Osteocyte (in vitro differentiated cells): ENCODE measurements around the gene SH2D4B. TPM values are rescaled to one million over a fixed set of nuclear protein-coding genes. Genes with fewer than 3 reads are reported as not detected.
"Not testable (repeated sequence)": the region's sequence is repeated elsewhere in the genome, so short reads cannot be mapped to it uniquely, and the experiment has no call there.

Experiments
- DNase-seq: peaks from one replicate; pipeline ENCODE4 v3.0.0; 2021; ENCODE audit warnings: mixed read lengths; ENCODE audit not compliant: unreplicated experiment; ENCODE audit errors: extremely low spot score
- H3K27ac Mint-ChIP-seq: one replicate; pipeline ENCODE4 v1.8.0; 2021; ENCODE audit warnings: mild to moderate bottlenecking, mixed read lengths; ENCODE audit not compliant: unreplicated experiment
- H3K27me3 Mint-ChIP-seq: one replicate; pipeline ENCODE4 v1.8.0; 2021; ENCODE audit warnings: mixed read lengths; ENCODE audit not compliant: unreplicated experiment
- H3K36me3 Mint-ChIP-seq: one replicate; pipeline ENCODE4 v1.8.0; 2021; ENCODE audit warnings: mixed read lengths; ENCODE audit not compliant: unreplicated experiment
- H3K4me1 Mint-ChIP-seq: one replicate; pipeline ENCODE4 v1.8.0; 2021; ENCODE audit warnings: mixed read lengths; ENCODE audit not compliant: unreplicated experiment
- H3K4me3 Mint-ChIP-seq: one replicate; pipeline ENCODE4 v1.8.0; 2021; ENCODE audit warnings: mild to moderate bottlenecking, moderate library complexity, mixed read lengths; ENCODE audit not compliant: unreplicated experiment
- H3K9me3 Mint-ChIP-seq: one replicate; pipeline ENCODE4 v1.8.0; 2021; ENCODE audit warnings: mixed read lengths; ENCODE audit not compliant: unreplicated experiment
- CTCF ChIP-seq: fragments of 200-600 bp; sonication (generic); IDR thresholded peaks from 2 replicates; pipeline ENCODE4 v1.5.0; 2021; ENCODE audit warnings: antibody characterized with exemption, mild to moderate bottlenecking, moderate library complexity
- total RNA-seq: library from RNA; stranded (reverse); gene quantifications from 2 replicates; pipeline ENCODE4 v1.2.1, GENCODE V29; 2021

Gene SH2D4B
- total RNA-seq, 1 donor from 2014 or later = not detected

DNA sequence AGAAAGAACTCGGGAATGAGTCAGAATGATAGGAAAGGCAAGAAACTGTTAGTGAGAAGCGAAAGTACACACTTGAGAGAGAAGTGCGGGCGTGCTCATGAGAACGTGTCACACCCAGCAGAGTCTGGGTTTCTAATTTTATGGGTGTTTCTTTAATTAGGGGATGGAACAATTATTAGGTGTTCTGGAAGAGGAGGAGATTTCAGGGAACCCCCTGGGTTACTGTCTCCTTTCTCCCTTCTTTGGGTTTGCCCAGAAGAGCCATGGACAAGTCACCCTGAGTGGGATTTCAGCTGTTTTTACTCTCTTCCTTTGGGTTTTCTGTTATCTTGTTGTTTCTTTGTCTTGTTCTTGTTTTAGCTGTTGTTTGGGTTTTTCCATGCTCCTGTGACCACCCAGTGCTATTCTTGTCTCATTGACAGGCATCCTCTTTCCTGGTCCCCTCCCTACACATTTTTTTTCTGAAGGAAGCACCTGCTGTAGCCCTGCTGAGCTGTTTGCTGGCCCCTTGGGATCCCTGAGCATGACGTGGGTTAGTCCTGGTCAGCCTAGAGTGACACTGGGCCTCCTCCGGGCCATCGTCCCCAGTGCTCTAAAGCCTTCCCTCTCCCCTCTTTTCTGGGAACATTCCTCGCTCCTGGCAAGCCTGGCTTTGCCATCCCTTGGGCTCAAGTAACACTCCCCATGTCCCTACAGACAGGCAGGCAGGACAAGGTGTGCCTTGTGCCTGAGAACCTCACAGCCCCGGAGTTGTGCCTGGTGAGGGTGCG, 3.5 kb downstream of the SH2D4B start:
- H3K4me3 Mint-ChIP-seq = no peak overlapping the region
- no peak overlapping the region for H3K27ac Mint-ChIP-seq
- H3K36me3 Mint-ChIP-seq = no peaks in the 10 kb centered on the region
- H3K9me3 Mint-ChIP-seq = no peaks in the 10 kb centered on the region
- peak; percentile 64 for DNase-seq
- peaks cover 2% of the 10 kb centered on the region for H3K4me1 Mint-ChIP-seq
- no peak for TF ChIP-seq CTCF
- peaks cover 13% of the 10 kb centered on the region for H3K27me3 Mint-ChIP-seq

GRCh38 chr10:80542053-80542452, 4.4 kb downstream of the SH2D4B start:
- H3K4me3 Mint-ChIP-seq = no peak overlapping the region
- peak; percentile 57 for DNase-seq
- no peaks in the 10 kb centered on the region for H3K36me3 Mint-ChIP-seq
- H3K27me3 Mint-ChIP-seq = peaks cover 13% of the 10 kb centered on the region
- no peaks in the 10 kb centered on the region for H3K9me3 Mint-ChIP-seq
- no peak for TF ChIP-seq CTCF
- H3K4me1 Mint-ChIP-seq = peaks cover 2% of the 10 kb centered on the region
- H3K27ac Mint-ChIP-seq = no peak overlapping the region

DNA sequence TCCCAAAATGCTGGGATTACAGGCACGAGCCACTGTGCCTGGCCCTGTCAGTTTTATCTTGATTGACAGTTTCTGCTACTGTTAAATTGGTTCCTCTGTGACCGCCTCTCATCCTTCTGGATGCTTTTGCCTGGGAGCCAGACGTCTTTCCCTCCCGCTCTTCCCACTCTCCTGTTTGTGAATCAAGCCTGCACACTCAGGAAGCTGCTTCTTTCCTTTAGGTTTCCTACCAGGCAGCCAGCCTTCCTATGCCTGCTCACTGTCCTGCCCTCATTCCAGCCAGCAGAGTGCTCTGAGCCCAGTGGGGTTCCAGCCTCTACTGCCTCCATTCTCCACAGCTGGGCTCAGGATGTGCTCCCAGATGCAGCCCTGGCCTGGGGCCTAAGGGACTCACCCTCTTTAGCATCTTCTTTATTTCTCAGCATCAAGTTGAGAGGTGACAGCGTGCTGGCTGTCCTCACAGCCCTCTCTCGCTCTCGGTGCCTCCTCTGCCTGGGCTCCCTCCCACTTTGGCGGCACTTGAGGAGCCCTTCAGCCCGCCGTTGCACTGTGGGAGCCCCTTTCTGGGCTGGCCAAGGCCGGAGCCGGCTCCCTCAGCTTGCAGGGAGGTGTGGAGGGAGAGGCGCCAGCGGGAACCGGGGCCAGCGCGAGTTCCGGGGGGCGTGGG, 5.1 kb downstream of the SH2D4B start:
- TF ChIP-seq CTCF = no peak
- DNase-seq = peak; percentile 73
- H3K4me1 Mint-ChIP-seq = peaks cover 2% of the 10 kb centered on the region

GRCh38 chr10:80543319-80543672, 5.6 kb downstream of the SH2D4B start:
- not testable (repeated sequence) for H3K9me3 Mint-ChIP-seq, H3K36me3 Mint-ChIP-seq, H3K4me3 Mint-ChIP-seq, H3K4me1 Mint-ChIP-seq, H3K27ac Mint-ChIP-seq
- peaks cover 13% of the 10 kb centered on the region for H3K27me3 Mint-ChIP-seq
- DNase-seq = peak; percentile 75

More for the DNA sequence above, 5.1 kb downstream of the SH2D4B start:
- Mint-ChIP-seq H3K36me3 (no peaks in the 10 kb centered on the region), H3K27ac (no peak overlapping the region), H3K9me3 (no peaks in the 10 kb centered on the region), H3K27me3 (peaks cover 13% of the 10 kb centered on the region), H3K4me3 (no peak overlapping the region)

DNA sequence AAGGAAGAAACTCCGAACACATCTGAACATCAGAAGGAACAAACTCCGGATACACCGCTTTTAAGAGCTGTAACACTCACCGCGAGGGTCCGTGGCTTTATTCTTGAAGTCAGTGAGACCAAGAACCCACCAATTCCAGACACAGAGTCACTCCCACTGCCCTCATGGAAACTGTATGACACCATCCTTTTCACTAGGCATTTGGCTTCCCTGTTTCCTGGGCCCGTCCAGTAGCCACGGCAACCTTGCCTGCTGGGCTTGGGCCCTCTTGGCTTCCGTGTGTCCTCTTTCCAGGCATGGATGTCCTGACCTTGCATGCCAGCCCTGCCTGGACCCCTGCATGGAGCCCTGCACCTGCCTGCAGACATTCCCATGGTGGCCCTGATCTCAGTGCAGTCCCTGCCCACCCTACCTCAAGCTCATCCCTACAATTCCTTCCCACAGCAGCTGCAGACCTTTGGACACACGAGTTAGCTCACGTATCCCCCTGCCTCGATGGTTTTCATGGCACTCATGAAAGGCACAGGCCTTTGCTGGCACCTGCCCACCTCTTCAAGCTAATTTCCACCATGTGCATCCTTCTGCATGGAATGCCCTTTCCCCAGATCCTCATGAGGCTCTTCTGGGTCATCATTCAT, 6.7 kb downstream of the SH2D4B start:
- Mint-ChIP-seq H3K9me3 (no peaks in the 10 kb centered on the region), H3K36me3 (no peaks in the 10 kb centered on the region), H3K27ac (no peak overlapping the region), H3K4me3 (no peak overlapping the region), H3K27me3 (peaks cover 14% of the 10 kb centered on the region), H3K4me1 (peaks cover 2% of the 10 kb centered on the region)
- no peak for TF ChIP-seq CTCF
- peak; percentile 68 for DNase-seq
